WTC11 (cell line): ENCODE data around the gene IRX2.

Experiments used
- CTCF ChIP-seq: fragments of 200-600 bp; IDR thresholded peaks from 2 replicates; pipeline ENCODE4 v1.8.0; 2022; ENCODE audit warnings: antibody characterized with exemption
- ELF4 ChIP-seq: sonication (generic); formaldehyde crosslinking; IDR thresholded peaks from 2 replicates; pipeline ENCODE4 v1.8.1; 2022; ENCODE audit warnings: low read depth, mild to moderate bottlenecking, moderate library complexity, missing genetic modification reagents
- ESRRA ChIP-seq: sonication (generic); formaldehyde crosslinking; IDR thresholded peaks from 2 replicates; pipeline ENCODE4 v1.8.1; 2022; ENCODE audit warnings: mild to moderate bottlenecking, missing genetic modification reagents, borderline replicate concordance
- NR1H2 ChIP-seq: sonication (generic); formaldehyde crosslinking; IDR thresholded peaks from 2 replicates; pipeline ENCODE4 v1.9.0; 2021; ENCODE audit warnings: mild to moderate bottlenecking, moderate library complexity, missing genetic modification reagents
- NR2C2 ChIP-seq: sonication (generic); formaldehyde crosslinking; IDR thresholded peaks from 2 replicates; pipeline ENCODE4 v1.8.0; 2022; ENCODE audit warnings: mild to moderate bottlenecking, missing genetic modification reagents

GRCh38 chr5:2721385-2722138 lies 29.9 kb downstream of the IRX2 start:
- TF ChIP-seq CTCF, result no peak
- TF ChIP-seq ELF4, result no peak
- TF ChIP-seq ESRRA (CRISPR knock-in tag), result no peak
- TF ChIP-seq NR2C2 (CRISPR knock-in tag), result no peak
- TF ChIP-seq NR1H2, result no peak
